Endothelial cell of umbilical vein (primary cell): Measurements from ENCODE around the gene DPH1. TPM values are rescaled to one million over a fixed set of nuclear protein-coding genes. Genes with fewer than 3 reads are reported as not detected.

Source experiments
- BruUV-seq: library from RNA; stranded (reverse); fragments of 400-500 nt; replicated peaks from 2 replicates; lab custom pipeline; 2021; lab: Mats Ljungman, UMichigan
- CTCF ChIA-PET: fragments of 300-600, 350-600 bp; sonication (Branson Sonifier 250); formaldehyde crosslinking; loops from one replicate; lab custom pipeline; 2021; ENCODE audit warnings: antibody characterized with exemption, inconsistent platforms; lab: Charles Lee
- POLR2A ChIA-PET: fragments of 300-600, 350-600 bp; sonication (Branson Sonifier 250); formaldehyde crosslinking; loops from one replicate; lab custom pipeline; 2021; ENCODE audit warnings: antibody characterized with exemption, inconsistent platforms; lab: Charles Lee
- DNase-seq: peaks from one replicate; pipeline ENCODE4 v3.0.0-alpha.2; 2011; ENCODE audit warnings: low read depth, low spot score
- FAIRE-seq: peaks from 2 replicates; lab custom pipeline; 2011; peaks lifted over from hg19 to GRCh38; lab: Jason Lieb, UNC
- H2AFZ ChIP-seq: 2 replicates; pipeline ENCODE4 v1.6.0; 2012; ENCODE audit warnings: low read depth, low read length, control low read depth, inconsistent platforms
- H3K27ac ChIP-seq: 2 replicates; pipeline ENCODE4 v1.5.1; 2011; ENCODE audit warnings: low read depth, mild to moderate bottlenecking, control low read depth, low read length, moderate library complexity; ENCODE audit not compliant: insufficient read depth
- H3K27me3 ChIP-seq, 2 experiments: 2 replicates each; pipeline versions ENCODE4 v1.6.0 to v1.6.1; 2011; ENCODE audit warnings: low read length in 2 of 2, mixed read lengths in 1 of 2; ENCODE audit not compliant: control insufficient read depth in 2 of 2, insufficient read depth in 2 of 2
- H3K36me3 ChIP-seq, 2 experiments: 2 replicates in 1 of 2; 3 replicates in 1 of 2; pipeline ENCODE4 v1.5.1; 2011; ENCODE audit warnings: low read length in 2 of 2, mild to moderate bottlenecking in 1 of 2, moderate library complexity in 1 of 2; ENCODE audit not compliant: control insufficient read depth in 2 of 2, insufficient read depth in 2 of 2; ENCODE audit errors: extremely low read depth in 1 of 2
- H3K4me1 ChIP-seq: 3 replicates; pipeline ENCODE4 v1.5.1; 2011; ENCODE audit warnings: mild to moderate bottlenecking, low read length; ENCODE audit not compliant: control insufficient read depth, insufficient read depth; ENCODE audit errors: extremely low read depth
- H3K4me2 ChIP-seq: 2 replicates; pipeline ENCODE4 v1.6.1; 2011; ENCODE audit warnings: low read length, control low read depth, mixed read lengths; ENCODE audit not compliant: insufficient read depth
- H3K4me3 ChIP-seq, 3 experiments: fragments of 200-600 bp in 1 of 3; sonication (generic), shearing (Covaris generic) in 1 of 3; replicated peaks in 1 of 3; 2 replicates each; pipeline ENCODE4 v1.5.1; 2011 to 2016; ENCODE audit warnings: control low read depth in 3 of 3, low read length in 3 of 3, mild to moderate bottlenecking in 2 of 3, inconsistent platforms in 1 of 3, low read depth in 1 of 3, moderate library complexity in 1 of 3; ENCODE audit not compliant: insufficient read depth in 1 of 3
- H3K79me2 ChIP-seq: 2 replicates; pipeline ENCODE4 v1.6.0; 2012; ENCODE audit warnings: low read length, inconsistent platforms; ENCODE audit not compliant: control insufficient read depth, insufficient read depth
- H3K9ac ChIP-seq: replicated peaks from 2 replicates; pipeline ENCODE3; 2011; ENCODE audit warnings: low read length, control low read depth; ENCODE audit not compliant: insufficient read depth; ENCODE audit errors: extremely low read depth
- H3K9me1 ChIP-seq: replicated peaks from 3 replicates; pipeline ENCODE4 v1.6.0; 2011; ENCODE audit warnings: mild to moderate bottlenecking, low read length; ENCODE audit not compliant: control insufficient read depth, insufficient read depth; ENCODE audit errors: extremely low read depth
- H3K9me3 ChIP-seq: replicated peaks from 2 replicates; pipeline ENCODE4 v1.5.1; 2012; ENCODE audit warnings: low read length, inconsistent platforms; ENCODE audit not compliant: control insufficient read depth, insufficient read depth
- H4K20me1 ChIP-seq: replicated peaks from 2 replicates; pipeline ENCODE3; 2011; ENCODE audit warnings: mild to moderate bottlenecking, low read length; ENCODE audit not compliant: control insufficient read depth, insufficient read depth; ENCODE audit errors: extremely low read depth
- EZH2 ChIP-seq: IDR thresholded peaks from 2 replicates; pipeline ENCODE4 v1.6.1; 2012; ENCODE audit warnings: borderline replicate concordance, low read depth, mild to moderate bottlenecking, moderate library complexity, low read length, inconsistent platforms; ENCODE audit not compliant: severe bottlenecking
- FOS ChIP-seq: IDR thresholded peaks from 2 replicates; pipeline ENCODE4 v1.6.1; 2011; ENCODE audit warnings: mild to moderate bottlenecking, low read length, moderate library complexity, borderline replicate concordance; ENCODE audit not compliant: insufficient read depth
- JUN ChIP-seq: IDR thresholded peaks from 2 replicates; pipeline ENCODE4 v1.6.1; 2011; ENCODE audit warnings: borderline replicate concordance, low read depth; ENCODE audit not compliant: insufficient read length, insufficient read depth
- MYC ChIP-seq: IDR thresholded peaks from one replicate; pipeline ENCODE4 v1.6.1; 2011; ENCODE audit warnings: mild to moderate bottlenecking, low read depth, low read length
- POLR2A ChIP-seq: IDR thresholded peaks from 2 replicates; pipeline ENCODE4 v1.6.1; 2012; ENCODE audit warnings: low read depth, mild to moderate bottlenecking, control low read depth, low read length
- POLR2AphosphoS5 ChIP-seq: IDR thresholded peaks from 2 replicates; pipeline ENCODE4 v1.6.1; 2012; ENCODE audit warnings: low read depth, mild to moderate bottlenecking, control low read depth, low read length, moderate library complexity; ENCODE audit not compliant: insufficient read depth
- dilution Hi-C: fragments of 300-500 bp; cut with MboI; formaldehyde crosslinking; loops from one replicate; pipeline ENCODE4 v1.15.0; 2019; ENCODE audit warnings: low sequenced_read_pairs; ENCODE audit not compliant: extremely low pct_ligation_motif_present
- intact Hi-C: fragments of 100-400 bp; cut with micrococcal nuclease; formaldehyde crosslinking; loops from one replicate; pipeline ENCODE4 v1.10.0; 2022
- polyA plus RNA-seq, 4 experiments: library from polyadenylated mRNA; depleted of rRNA in 3 of 4; stranded (reverse) in 3 of 4; unstranded in 1 of 4; fragments of >200 nt; gene quantifications; 2 replicates each; pipeline versions ENCODE4 v1.2.1 to v1.2.3, GENCODE V29; 2011 to 2012; ENCODE audit warnings: missing spikeins in 1 of 4
- total RNA-seq: library from RNA; stranded (reverse); gene quantifications from 2 replicates; pipeline ENCODE4 v1.2.3, GENCODE V29; 2021

DPH1 gene
- total and polyA plus RNA-seq, 2 donors (not counting 3 experiments of a cell fraction or from before 2014, with no cell fraction given): 37.8 to 45.6 TPM

GRCh38 chr17:2082003-2082781 lies 52.2 kb downstream of the DPH1 start:
- ChIA-PET CTCF (interaction anchor here (1.0 to 2.3 kb wide), 6 partner anchors 9 to 163 kb away, joined by 3 to 14 read pairs (median 5); no protein-coding TSS in a partner anchor), POLR2A (interaction anchor here (0.5 kb wide), 1 partner anchor 129 kb away, joined by 3 read pairs; no protein-coding TSS in a partner anchor)
- intact Hi-C loops (no loop called here), dilution Hi-C loops (no loop called here)
- TF ChIP-seq EZH2 (no peak), POLR2AphosphoS5 (no peak), POLR2A (no peak), FOS (no peak)
- H3K9me3 ChIP-seq: no peaks in the 10 kb centered on the region
- no peak overlapping the region for H3K4me2 ChIP-seq
- no peak overlapping the region for H3K9ac ChIP-seq
- no peaks in the 10 kb centered on the region for H3K79me2 ChIP-seq
- no peak overlapping the region for H3K4me3 ChIP-seq
- no peak overlapping the region for H2AFZ ChIP-seq
- H3K36me3 ChIP-seq: peaks cover 3 to 17% of the 10 kb centered on the region in 2 experiments
- H4K20me1 ChIP-seq: no peaks in the 10 kb centered on the region
- H3K27ac ChIP-seq: no peak overlapping the region
- DNase-seq (no peak), FAIRE-seq (no peak)
- H3K9me1 ChIP-seq: no peaks in the 10 kb centered on the region
- peaks cover 33% of the 10 kb centered on the region for H3K4me1 ChIP-seq
- H3K27me3 ChIP-seq: no peaks in the 10 kb centered on the region
- BruUV-seq: no TSS peak

GRCh38 chr17:2083613-2084035 lies 53.7 kb downstream of the DPH1 start:
- dilution Hi-C loops (no loop called here), intact Hi-C loops (no loop called here)
- Histone ChIP-seq H3K27me3 (no peaks in the 10 kb centered on the region), H3K4me2 (no peak overlapping the region), H3K9ac (peak overlapping the region; percentile 54), H3K27ac (peak overlapping the region; percentile 86), H3K9me1 (no peaks in the 10 kb centered on the region), H3K36me3 (peaks cover 3 to 13% of the 10 kb centered on the region in 2 experiments), H3K4me3 (no peak overlapping the region), H3K79me2 (no peaks in the 10 kb centered on the region), H3K9me3 (no peaks in the 10 kb centered on the region), H3K4me1 (peaks cover 47% of the 10 kb centered on the region), H2AFZ (no peak overlapping the region), H4K20me1 (no peaks in the 10 kb centered on the region)
- DNase-seq (peak; percentile 37), FAIRE-seq (no peak)
- ChIA-PET CTCF (interaction anchor here (1.0 to 9.2 kb wide), 8 partner anchors 8 to 161 kb away, joined by 3 to 76 read pairs (median 6); partner anchors contain the start of gene HIC1), POLR2A (no interaction called here)
- TF ChIP-seq MYC (no peak), JUN (no peak), EZH2 (no peak), FOS (no peak)
- BruUV-seq: no TSS peak
